Activated CD4-positive, alpha-beta T cell treated with anti-CD3 and anti-CD28 coated beads for 1 hour (primary cell): ENCODE measurements around the gene PREX1.
A peak's percentile ranks its signal among the peaks of the same experiment; 100 is the strongest.

Experiments
- DNase-seq: peaks from one replicate; pipeline ENCODE4 v3.0.0-alpha.2; 2020

PREX1 gene

DNA sequence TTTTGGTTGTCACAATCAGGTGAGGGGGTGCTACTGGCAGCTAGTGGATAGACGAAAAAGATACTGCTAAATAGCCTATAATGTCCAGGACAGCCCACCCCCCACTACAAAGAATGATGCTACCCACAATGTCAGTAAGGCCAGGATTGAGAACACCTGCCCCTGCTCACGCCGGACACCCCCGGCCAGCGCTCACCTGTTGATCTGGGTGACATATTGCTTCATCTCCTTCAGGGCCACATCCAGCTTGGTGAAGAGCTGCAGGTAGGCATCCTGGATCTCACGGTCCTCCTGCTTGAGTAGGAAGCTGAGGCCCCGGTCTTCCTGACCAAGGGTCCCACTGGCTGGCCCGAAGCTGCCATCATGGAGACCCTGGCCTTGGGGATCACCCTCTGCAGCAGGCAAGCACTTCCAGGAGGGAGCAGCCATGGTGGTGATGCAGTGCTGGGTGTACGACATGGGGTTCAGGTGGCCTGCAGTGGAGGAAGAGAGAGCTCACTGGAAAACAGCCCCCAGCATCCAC is 178.6 kb downstream of the PREX1 start:
- DNase-seq, result no peak

DNA sequence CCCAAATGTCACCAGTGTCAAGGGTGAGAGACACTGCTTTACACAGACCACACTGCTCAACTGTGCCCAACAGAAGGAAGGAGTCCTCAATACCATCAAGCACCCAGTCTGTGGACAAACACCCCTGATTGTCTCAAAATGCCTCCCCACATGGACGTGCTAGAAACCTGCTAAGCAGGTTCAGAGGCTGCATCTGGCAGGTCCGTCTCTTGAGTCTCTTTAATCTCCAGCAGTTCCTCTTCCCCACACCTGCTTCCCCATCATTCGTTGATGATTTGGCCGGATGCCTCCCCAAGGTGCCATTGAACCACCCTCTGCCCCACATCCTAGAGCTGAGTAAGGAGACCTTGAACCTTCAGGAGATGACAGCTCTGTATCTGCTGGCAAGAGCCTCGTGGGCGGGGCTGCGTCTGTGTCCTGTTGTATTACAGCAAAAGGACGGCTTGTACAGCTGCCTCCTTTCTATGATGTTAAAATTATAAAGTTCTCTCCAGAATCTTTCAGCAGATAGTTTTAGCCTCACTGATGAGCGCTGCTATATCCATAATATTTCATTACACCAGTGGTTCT is 179.2 kb downstream of the PREX1 start:
- no peak for DNase-seq

DNA sequence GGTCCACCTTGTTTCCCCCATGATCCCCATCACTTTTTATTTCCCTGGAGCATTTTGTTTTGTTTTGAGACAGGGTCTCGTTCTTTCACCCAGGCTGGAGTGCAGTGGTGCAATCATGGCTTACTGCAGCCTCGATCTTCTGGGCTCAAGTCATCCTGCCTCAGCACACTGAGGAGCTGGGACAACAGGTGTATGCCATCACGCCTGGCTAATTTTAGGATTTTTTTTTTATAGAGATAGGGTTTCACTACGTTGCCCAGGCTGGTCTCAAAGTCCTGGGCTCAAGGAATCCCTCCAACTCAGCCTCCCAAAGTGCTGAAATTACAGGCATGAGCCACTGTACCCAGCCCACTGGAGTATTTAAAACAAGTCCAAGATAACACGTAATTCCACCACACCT is 179.9 kb downstream of the PREX1 start:
- DNase-seq, result no peak

DNA sequence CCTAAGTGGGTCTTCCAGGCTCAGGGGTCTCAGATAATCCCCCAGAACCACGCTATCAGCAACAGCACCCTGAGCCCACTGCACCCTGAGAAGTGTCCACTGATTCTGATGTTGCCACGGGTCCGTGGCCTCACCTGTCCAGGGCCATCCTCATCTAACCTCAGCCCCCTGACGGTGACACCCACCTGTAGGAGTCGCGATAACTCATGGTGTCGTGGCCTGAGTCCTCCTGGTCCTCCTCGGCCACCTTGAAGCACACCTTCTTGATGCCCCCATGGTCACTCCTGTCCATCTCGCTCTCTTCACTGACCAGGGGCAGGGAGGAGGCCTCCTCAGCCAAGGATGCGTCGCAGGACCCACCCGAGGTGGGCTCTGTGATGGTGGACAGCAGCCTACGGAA is 182.1 kb downstream of the PREX1 start:
- DNase-seq, result no peak

DNA sequence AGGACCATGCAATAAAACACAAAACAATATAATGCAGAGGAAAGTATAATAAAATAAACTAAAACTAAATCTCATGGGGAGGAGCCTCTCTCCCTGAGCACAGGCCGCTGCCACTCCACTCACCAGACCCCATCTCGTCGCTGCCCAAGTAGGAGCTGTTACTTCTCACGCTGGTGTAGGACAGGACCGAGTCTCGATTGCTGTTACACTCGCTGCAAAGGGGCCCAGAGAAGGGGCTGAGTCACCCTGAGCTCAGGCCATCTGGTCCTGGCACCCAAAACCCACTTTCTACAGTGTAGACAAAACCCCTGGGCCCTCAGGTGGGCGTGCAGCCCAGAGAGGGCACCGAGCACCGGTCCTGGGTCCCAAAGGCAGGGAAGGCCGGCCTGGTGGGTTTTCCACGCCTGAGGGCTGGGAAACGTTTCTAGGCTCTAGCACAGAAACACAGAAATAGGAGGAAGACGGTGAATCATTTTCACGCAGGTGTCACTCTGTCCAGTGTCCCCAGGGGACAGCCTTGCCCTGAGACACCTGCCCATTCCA is 183.4 kb downstream of the PREX1 start:
- DNase-seq, result no peak

DNA sequence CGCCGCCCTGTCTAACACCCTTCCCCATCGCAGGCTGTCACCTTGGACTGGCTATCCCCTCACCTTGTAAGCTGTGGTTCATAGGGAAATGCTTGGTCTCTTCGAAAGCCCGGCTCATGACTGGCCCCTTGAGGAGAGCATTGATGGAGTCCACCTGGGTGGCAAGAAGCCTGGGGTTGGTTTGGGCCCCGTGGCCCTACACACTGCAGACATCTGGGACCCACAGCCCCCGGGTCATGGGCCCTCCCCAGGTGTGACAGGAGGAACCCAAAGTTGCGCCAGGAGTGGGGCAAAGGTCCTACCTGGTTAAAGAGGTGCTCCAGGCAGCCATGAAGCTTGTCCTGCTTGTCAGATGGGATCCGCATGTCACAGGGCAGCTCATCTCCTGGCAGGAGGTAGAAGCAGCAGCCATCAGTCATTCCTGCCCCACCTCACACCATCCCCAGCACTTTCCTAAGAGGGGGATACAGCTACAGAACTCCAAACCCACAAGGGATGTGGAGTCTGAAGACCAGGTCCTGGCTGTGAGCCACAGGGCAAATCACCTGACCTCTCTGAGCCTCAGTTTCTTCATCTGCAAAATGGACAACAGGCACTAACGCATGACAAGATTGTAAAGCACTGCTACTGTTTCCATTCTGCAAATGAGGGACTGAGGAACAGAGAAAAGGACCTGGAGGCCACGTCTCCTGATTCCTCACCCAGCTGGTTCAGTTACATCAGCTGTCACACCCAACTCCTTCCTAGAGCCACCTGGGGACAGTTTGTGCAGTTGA is 185.5 kb downstream of the PREX1 start:
- no peak for DNase-seq

DNA sequence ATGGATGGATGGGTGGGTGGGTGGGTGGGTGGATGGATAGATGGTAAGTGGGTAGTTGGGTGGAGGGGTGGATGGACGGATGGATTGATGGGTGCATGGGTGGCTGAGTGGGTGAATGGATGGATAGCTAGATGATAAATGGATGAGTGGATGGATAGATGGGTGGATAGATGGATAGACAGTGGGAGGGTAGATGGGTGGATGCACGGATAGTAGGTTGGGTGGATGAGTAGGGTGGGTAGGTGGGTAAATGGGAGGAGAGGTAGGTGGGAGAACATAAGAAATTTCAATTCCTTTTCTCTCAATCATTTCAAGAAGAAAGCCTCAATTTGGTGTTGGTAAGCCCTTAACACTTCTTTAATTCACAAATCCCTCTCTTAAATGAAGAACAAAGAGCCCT is 186.9 kb downstream of the PREX1 start:
- DNase-seq, result no peak

DNA sequence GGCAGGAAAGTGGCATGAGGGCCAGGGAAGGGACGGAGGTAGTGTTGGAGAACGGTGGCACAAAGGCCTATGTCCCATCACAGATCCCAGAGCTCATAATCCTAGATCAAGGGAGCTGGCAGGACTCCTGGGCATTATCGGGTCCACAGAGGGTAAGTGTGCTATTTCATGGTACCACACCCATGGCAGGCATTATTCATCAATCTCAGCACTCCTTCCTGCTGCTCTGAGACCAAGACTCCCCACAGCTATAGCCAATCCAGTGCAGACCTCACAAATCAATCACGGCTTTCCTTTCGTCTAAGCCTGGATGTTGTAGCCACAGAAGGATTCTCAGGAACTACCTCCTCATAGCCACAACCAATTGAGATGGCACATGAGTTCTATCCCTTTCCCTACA is 187.9 kb downstream of the PREX1 start:
- DNase-seq, result no peak

DNA sequence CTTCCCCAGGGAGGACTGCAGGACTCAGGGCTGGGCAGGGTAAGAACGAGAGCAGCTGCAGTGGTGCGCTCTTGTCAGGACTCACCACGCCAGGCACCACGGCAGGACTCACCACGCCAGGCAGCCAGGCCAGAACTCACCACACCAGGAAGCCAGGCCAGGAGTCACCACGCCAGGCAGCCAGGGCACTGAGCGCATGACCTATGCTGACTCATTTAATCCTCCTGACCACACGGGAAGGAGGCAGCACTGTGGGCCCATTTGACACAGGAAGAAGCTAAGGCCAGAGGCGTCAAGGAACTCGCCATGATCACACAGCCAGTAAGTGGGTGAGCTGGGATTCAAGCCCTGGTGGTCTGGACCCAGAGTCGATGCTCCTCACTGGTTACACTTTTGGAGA is 189.3 kb downstream of the PREX1 start:
- DNase-seq, result no peak

DNA sequence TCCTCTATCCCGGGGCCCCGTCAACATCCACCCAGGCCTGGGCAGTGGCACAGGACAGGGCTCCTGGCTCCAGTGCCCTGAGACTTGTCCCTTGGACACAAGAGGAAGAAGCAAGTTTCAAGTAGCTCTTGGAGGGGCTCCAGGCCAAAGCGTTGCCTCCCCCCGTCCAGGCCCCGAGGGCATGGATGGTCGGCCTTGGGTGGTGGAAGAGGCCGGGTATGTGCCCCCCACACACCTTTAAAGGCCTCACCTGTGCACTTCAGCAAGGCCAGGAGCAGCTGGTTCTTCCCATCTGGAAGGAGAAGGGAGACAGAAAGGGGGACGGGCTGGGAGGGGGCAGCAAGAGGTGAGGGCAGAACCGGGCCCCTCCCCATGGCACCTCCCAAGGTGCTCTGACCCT is 190.3 kb downstream of the PREX1 start:
- no peak for DNase-seq

DNA sequence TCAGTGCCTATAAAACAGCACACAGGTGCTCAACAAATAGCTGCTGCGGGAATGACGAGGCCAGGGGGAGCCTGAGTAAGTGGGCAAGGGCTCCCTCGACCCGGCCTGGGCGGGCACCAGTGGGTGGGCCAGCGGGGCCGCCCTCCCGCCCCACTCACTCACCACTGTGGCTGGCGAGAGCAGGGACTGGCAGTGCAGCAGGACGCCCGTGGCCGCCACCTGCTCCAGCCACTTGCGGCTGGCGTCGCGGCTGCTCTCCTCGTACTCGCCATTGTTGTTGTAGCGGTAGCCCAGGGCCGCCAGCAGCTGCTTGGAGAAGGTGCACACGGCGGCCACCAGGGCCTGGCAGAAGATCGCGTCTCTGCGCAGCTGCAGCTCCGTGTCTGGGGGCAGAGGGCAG is 191.5 kb downstream of the PREX1 start:
- DNase-seq, result no peak

DNA sequence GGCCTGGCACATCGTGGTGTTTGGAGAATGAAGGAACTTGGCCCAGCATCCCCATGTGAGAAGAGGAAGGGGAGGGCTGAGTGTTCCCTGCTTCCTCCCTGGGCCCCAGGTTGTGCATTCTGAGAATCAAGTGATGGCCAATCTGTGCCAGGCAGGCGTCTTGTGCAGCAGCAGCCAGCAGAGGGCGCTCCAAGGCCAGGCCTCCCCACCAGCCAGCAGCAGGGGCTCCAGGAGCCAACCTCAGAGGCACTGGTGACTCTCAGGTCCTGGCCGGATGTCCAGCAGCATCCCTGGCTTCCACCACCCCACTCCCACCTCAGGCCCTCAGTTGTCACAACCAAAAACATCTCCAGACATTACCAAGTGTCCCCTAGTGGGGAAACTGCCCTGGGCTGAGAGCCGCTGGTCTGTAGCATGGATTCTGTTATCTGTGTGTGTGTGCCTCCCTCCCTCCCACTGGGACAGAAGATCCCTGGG is 192.0 kb downstream of the PREX1 start:
- DNase-seq, result peak; percentile 43

DNA sequence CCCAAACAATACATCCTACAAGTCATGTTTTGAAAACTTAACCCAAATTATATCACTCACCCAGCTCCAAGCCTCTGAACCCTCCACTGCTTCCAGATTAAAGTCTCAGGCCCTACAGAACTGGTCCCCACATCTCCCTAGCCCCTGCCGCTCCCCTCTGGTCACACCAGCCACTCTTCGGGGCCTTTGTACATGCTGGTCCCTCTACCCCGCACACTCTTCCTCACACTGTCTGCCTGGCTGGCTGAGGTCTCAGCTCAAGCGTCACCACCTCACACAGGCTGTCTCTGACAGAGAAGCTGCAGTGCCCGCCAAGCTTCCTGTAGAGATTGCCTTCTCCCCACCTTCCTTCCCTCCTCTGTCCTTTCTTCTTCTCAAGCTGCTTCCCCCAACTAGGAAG is 192.4 kb downstream of the PREX1 start:
- DNase-seq, result no peak

DNA sequence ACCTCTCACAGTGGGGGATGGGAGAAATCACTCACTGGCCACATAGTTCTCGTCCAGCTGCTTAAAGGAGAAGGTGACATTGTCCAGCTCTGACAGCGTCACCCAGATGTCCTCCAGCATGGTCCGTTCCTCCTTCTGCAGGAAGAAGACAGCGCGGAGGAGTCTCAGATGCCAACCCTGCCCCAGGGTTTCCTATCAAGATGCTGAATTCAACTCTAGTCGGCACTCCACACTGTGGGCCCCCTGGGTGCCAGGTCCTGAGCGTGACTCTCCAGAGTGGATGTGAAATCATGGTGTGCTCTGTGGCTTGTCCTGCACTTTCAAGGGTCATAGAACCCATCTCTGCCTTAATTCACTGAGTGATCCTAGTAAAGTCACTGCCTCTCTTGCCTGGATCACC is 193.2 kb downstream of the PREX1 start:
- DNase-seq, result no peak

DNA sequence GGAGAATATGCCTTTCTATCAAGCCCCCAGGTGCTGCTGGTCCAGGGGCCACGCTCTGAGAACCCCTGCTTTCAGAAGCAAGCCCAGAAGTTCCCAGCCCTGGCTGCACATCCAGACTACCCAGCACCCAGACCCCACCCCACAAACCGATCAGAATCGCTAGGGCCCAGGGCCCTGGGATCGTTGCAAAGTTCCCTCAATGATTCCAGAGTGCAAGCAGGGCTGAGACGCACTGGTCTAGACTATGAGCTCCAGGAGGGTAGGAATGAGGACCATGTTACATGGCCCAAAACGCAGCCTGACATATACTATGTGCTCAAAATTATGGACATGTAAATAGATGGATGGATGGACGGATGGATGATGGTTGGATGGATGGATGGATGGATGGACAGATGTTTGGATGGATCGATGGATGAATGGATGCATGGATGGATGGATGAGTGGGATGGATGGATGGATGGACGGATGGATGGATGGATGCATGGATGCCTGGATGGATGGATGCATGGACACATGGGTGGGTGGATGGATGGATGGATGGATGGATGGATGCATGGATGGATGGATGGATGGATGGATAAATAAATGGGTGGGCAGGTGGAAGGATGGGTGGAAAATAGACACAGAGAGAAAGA is 194.1 kb downstream of the PREX1 start:
- DNase-seq, result no peak

DNA sequence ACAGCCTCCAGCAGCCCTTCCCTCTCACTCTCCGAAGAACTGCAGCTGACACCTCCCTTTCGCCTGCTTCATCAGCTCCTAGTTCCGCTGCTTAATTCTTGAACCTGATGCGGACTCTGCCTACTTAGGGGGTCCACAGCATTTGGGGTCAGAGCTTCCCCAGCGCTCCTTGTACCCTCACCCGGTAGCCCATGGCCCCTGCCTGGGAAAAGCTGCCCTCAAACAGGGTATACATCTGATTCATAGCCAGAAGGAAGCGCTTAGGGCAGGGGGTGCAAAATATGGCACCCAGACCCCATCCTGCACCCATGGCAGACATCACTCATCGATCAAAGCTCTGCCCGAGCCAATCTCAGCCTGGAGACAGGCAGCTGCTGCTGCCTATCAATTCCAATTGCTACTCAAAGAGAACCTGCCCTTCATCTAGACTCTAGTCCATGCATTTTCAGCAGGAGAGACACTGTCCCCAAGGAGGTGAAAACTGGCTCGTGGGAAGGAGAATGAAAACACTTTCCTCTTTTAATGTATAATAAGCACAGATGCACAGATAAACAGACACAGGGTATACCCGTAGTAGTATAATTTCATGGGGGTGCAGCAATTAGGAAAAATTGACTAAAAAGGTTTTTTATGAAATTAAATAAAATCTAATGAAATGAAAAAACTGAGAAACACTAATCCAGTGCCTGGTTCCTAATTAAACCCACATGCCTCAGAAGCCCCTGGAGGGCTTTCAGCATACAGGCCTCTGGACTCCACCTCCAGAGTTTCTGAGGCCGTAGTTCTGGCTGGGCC is 194.8 kb downstream of the PREX1 start:
- no peak for DNase-seq

DNA sequence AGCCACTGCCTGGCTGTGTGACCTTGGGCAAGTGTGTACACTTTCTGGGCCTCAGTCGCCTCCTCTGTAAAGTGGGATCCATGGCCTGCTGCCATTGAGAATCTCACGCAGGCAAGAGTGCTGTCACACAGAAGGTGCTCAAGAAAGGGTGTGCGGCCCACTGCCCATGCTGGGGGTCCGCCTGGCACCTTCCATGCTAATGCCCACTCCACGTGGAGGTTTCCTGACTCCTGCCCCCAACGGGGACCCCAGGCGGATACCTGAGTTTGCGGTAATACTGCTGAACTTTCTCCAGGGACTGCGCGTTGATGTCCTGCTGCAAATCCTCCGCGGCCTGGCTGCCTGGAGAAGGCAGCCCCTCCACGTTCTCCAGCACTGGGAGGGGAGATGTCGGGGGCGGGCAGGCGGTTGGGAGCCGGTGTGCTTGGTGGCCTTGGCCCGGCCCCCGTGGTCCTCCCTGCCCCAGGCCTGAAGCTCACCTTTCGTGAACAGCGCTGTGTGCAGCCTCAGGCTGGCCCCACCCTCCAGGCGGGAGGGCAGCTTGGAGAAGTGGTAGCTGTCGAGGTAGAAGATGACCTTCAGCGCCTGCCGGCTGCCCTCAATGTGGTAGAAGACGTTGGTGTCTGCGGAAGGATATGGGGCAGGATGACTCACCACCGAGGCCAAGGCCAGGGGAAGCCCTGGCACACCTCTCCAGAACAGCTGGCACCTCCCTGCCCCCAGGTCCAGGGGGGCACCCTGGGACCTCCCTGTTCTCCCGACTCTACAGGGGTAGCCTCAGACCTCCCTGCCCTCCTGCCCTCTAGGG is 195.6 kb downstream of the PREX1 start:
- no peak for DNase-seq

DNA sequence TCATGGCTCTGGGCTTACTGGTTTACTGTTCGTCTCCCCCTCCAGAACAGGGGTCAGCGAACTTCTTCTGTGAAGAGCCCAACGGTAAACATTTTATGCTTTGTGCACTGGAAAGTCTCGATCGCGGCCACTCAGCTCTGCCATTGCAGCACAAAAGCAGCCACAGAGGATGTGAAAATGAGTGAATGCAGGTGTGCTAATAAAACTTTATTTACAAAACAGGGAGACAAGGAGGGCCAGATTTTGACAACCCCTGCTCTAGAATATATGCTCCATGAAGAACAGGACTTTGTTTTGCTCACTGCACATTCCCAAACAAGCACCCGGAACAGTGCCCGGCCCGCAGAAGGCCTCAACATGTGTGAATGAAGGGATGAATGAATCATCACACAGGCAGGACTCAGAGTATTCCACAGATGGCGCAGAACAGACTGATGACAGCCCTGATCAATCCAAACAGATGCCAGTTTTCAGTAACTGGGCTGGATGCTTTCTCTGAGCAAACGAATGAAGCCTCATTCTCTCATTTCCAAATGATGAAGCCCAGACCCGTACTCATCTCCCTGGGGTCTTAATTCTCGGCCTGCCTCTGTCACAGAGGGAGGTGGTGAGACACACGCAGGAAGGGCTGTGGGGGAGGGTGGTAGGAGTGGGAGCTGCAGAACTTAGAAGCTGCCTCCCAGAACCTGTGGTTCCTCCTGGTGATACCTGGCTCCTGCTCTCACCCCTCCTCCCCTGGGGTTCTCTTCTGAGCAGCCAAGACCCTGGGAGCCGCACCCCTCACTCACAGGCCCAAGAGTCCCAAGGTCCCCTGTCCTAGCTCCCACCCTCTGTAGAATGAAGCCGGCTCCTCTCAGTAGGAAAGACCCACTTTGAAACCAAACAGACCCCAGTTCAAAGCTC is 196.4 kb downstream of the PREX1 start:
- DNase-seq, result no peak

DNA sequence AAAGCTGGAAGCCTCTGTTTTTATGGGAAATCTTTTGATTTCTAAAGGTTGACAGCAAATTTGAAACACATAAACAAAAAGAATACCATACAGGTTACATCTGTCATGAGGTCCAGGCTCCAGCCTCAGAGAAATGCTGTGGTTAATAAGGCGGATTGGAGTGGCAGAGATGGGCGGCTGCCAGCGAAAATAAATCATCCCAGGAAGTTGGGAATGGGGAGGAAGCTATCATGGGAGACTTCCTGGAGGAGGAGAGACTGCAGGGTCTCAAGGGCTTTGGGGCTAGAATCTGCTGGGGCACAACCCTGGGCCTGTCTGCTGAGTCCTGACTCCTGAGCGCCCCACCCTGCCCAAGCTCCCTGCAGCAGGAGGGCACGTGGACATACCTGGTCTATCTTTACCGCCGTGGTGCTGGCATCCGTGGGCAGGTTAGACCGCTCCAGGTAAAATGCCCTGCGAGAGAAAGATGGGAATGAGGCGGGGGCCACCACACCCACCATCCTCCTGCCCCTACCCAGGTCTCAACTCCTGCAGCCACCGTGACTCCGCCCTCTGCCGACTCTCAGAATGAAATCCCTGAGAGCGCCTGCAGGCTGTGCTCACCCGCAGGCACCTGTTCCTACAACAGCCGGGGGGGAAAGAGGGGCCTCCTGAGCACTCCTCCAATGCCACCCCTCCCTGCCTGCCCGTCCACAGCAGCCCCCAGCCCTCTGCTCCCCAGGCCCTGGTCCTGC is 197.3 kb downstream of the PREX1 start:
- no peak for DNase-seq

DNA sequence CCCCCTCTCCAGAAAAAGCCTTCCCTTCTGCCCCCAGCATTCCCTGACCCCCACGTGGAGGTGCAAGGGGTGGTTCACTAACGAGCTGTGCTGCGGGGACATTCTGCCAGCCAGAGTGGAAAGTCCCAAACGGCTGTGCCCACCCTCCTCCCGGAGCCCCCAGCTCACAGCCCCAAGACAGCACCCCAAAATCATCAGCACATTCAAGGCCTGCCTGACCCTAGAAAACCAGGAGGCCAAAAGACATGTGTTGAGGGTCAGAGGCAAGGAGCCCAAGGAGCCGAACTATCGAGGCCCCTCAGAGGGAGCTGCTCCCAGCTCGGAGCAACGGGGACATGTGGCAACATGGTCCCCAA is 197.9 kb downstream of the PREX1 start:
- DNase-seq, result no peak
